ENCODE measurements around the gene DGKH.

DNA sequence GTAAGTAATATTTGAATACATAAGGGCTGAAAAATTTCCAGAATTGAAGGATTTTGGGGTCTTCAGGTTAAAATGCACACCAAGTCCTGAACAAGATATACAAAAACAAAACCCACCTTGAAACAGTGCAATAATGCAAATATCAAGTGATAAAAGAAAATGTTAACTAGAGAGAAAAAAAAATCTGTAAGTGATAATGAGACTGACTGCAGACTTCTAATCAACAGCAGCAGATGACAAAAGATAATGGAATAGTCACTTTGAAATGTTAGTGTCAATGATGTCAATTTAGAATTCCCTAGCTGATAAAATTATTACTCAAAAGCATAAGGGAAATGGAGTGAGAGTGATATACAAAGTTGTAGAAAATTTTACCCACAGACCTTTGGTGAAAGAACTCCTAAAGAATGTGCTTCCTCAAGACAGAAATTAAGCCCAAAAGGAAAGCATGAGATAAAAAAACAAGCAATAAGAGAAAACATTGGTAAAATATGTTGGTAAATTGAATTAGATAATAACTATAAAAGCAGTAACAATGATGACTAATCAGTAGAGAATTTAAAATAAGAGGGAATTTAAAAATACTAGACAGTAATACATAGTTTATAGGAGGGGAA lies 12.4 kb upstream of the DGKH start:
- TF ChIP-seq, protein P1, sequence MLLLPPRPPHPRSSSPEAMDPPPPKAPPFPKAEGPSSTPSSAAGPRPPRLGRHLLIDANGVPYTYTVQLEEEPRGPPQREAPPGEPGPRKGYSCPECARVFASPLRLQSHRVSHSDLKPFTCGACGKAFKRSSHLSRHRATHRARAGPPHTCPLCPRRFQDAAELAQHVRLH (CRISPR knock-in tag; IDR thresholded peaks at IDR 0.05; ENCODE audit: borderline replicate concordance, low read depth) = no peak
- TF ChIP-seq ELF1 (CRISPR knock-in tag; IDR thresholded peaks at IDR 0.05) (no peak), ZNF616 (CRISPR knock-in tag; IDR thresholded peaks at IDR 0.05; ENCODE audit: low read depth) (no peak), XRCC5 (optimal IDR thresholded peaks at IDR 0.05; ENCODE audit: low read length) (no peak), KDM6A (CRISPR knock-in tag; IDR thresholded peaks at IDR 0.05; ENCODE audit: low read depth) (no peak), JDP2 (CRISPR knock-in tag; IDR thresholded peaks at IDR 0.05; ENCODE audit: borderline replicate concordance) (no peak), POLR2A (IDR thresholded peaks at IDR 0.05; ENCODE audit: insufficient read depth in 1 of 2, low read depth in 2 of 2, low read length in 2 of 2) (no peak), RBM22 (optimal IDR thresholded peaks at IDR 0.05; ENCODE audit: low read length) (no peak), NFE2 (CRISPR knock-in tag; IDR thresholded peaks at IDR 0.05) (no peak)
- TF ChIP-seq, protein P2, sequence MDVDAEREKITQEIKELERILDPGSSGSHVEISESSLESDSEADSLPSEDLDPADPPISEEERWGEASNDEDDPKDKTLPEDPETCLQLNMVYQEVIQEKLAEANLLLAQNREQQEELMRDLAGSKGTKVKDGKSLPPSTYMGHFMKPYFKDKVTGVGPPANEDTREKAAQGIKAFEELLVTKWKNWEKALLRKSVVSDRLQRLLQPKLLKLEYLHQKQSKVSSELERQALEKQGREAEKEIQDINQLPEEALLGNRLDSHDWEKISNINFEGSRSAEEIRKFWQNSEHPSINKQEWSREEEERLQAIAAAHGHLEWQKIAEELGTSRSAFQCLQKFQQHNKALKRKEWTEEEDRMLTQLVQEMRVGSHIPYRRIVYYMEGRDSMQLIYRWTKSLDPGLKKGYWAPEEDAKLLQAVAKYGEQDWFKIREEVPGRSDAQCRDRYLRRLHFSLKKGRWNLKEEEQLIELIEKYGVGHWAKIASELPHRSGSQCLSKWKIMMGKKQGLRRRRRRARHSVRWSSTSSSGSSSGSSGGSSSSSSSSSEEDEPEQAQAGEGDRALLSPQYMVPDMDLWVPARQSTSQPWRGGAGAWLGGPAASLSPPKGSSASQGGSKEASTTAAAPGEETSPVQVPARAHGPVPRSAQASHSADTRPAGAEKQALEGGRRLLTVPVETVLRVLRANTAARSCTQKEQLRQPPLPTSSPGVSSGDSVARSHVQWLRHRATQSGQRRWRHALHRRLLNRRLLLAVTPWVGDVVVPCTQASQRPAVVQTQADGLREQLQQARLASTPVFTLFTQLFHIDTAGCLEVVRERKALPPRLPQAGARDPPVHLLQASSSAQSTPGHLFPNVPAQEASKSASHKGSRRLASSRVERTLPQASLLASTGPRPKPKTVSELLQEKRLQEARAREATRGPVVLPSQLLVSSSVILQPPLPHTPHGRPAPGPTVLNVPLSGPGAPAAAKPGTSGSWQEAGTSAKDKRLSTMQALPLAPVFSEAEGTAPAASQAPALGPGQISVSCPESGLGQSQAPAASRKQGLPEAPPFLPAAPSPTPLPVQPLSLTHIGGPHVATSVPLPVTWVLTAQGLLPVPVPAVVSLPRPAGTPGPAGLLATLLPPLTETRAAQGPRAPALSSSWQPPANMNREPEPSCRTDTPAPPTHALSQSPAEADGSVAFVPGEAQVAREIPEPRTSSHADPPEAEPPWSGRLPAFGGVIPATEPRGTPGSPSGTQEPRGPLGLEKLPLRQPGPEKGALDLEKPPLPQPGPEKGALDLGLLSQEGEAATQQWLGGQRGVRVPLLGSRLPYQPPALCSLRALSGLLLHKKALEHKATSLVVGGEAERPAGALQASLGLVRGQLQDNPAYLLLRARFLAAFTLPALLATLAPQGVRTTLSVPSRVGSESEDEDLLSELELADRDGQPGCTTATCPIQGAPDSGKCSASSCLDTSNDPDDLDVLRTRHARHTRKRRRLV (CRISPR knock-in tag; IDR thresholded peaks at IDR 0.05) = no peak
- TF ChIP-seq, protein P3, sequence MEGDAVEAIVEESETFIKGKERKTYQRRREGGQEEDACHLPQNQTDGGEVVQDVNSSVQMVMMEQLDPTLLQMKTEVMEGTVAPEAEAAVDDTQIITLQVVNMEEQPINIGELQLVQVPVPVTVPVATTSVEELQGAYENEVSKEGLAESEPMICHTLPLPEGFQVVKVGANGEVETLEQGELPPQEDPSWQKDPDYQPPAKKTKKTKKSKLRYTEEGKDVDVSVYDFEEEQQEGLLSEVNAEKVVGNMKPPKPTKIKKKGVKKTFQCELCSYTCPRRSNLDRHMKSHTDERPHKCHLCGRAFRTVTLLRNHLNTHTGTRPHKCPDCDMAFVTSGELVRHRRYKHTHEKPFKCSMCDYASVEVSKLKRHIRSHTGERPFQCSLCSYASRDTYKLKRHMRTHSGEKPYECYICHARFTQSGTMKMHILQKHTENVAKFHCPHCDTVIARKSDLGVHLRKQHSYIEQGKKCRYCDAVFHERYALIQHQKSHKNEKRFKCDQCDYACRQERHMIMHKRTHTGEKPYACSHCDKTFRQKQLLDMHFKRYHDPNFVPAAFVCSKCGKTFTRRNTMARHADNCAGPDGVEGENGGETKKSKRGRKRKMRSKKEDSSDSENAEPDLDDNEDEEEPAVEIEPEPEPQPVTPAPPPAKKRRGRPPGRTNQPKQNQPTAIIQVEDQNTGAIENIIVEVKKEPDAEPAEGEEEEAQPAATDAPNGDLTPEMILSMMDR (CRISPR knock-in tag; IDR thresholded peaks at IDR 0.05) = no peak
- TF ChIP-seq, protein P4, sequence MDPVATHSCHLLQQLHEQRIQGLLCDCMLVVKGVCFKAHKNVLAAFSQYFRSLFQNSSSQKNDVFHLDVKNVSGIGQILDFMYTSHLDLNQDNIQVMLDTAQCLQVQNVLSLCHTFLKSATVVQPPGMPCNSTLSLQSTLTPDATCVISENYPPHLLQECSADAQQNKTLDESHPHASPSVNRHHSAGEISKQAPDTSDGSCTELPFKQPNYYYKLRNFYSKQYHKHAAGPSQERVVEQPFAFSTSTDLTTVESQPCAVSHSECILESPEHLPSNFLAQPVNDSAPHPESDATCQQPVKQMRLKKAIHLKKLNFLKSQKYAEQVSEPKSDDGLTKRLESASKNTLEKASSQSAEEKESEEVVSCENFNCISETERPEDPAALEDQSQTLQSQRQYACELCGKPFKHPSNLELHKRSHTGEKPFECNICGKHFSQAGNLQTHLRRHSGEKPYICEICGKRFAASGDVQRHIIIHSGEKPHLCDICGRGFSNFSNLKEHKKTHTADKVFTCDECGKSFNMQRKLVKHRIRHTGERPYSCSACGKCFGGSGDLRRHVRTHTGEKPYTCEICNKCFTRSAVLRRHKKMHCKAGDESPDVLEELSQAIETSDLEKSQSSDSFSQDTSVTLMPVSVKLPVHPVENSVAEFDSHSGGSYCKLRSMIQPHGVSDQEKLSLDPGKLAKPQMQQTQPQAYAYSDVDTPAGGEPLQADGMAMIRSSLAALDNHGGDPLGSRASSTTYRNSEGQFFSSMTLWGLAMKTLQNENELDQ (CRISPR knock-in tag; IDR thresholded peaks at IDR 0.05; ENCODE audit: borderline replicate concordance) = no peak
- TF ChIP-seq, protein P5, sequence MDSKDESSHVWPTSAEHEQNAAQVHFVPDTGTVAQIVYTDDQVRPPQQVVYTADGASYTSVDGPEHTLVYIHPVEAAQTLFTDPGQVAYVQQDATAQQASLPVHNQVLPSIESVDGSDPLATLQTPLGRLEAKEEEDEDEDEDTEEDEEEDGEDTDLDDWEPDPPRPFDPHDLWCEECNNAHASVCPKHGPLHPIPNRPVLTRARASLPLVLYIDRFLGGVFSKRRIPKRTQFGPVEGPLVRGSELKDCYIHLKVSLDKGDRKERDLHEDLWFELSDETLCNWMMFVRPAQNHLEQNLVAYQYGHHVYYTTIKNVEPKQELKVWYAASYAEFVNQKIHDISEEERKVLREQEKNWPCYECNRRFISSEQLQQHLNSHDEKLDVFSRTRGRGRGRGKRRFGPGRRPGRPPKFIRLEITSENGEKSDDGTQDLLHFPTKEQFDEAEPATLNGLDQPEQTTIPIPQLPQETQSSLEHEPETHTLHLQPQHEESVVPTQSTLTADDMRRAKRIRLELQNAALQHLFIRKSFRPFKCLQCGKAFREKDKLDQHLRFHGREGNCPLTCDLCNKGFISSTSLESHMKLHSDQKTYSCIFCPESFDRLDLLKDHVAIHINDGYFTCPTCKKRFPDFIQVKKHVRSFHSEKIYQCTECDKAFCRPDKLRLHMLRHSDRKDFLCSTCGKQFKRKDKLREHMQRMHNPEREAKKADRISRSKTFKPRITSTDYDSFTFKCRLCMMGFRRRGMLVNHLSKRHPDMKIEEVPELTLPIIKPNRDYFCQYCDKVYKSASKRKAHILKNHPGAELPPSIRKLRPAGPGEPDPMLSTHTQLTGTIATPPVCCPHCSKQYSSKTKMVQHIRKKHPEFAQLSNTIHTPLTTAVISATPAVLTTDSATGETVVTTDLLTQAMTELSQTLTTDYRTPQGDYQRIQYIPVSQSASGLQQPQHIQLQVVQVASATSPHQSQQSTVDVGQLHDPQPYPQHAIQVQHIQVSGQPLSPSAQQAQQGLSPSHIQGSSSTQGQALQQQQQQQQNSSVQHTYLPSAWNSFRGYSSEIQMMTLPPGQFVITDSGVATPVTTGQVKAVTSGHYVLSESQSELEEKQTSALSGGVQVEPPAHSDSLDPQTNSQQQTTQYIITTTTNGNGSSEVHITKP (CRISPR knock-in tag; IDR thresholded peaks at IDR 0.05; ENCODE audit: low read depth) = no peak
